PC-3 (cell line): ENCODE measurements around the gene PPP1CB. TPM values are rescaled to one million over a fixed set of nuclear protein-coding genes. Genes with fewer than 3 reads are reported as not detected.

Experiments
- ATAC-seq: fragments of 200-7000 bp; cut with Tn5 transposase; 2 replicates; pipeline ENCODE4 v1.9.1; 2020; ENCODE audit warnings: mild to moderate bottlenecking, moderate library complexity
- BruUV-seq: library from RNA; stranded (reverse); fragments of 400-500 nt; replicated peaks from 2 replicates; lab custom pipeline; 2021; lab: Mats Ljungman, UMichigan
- CTCF ChIA-PET: fragments of 300-600 bp; sonication (Branson Sonifier 250); formaldehyde crosslinking; loops from one replicate; lab custom pipeline; 2022; ENCODE audit warnings: antibody characterized with exemption; lab: Charles Lee
- POLR2A ChIA-PET: fragments of 300-600 bp; sonication (Branson Sonifier 250); formaldehyde crosslinking; loops from one replicate; lab custom pipeline; 2022; ENCODE audit warnings: antibody characterized with exemption; ENCODE audit not compliant: unreplicated experiment; lab: Charles Lee
- DNase-seq: peaks from one replicate; pipeline ENCODE4 v3.0.0-alpha.2; 2015
- H2AFZ ChIP-seq: fragments of 300-600 bp; sonication (generic); 2 replicates; pipeline ENCODE4 v1.6.0; 2016; ENCODE audit warnings: antibody characterized with exemption, low read length
- H3F3A ChIP-seq: fragments of 300-600 bp; sonication (generic); one replicate; pipeline ENCODE4 v1.6.0; 2017; ENCODE audit warnings: antibody characterized with exemption, low read length, control low read depth, mild to moderate bottlenecking; ENCODE audit not compliant: unreplicated experiment
- H3K27ac ChIP-seq: fragments of 300-600 bp; sonication (generic); 2 replicates; pipeline ENCODE4 v1.5.1; 2016; ENCODE audit warnings: mild to moderate bottlenecking, low read length
- H3K27me3 ChIP-seq: fragments of 300-600 bp; sonication (generic); 2 replicates; pipeline ENCODE4 v1.6.1; 2016; ENCODE audit warnings: low read length, mixed read lengths
- H3K36me3 ChIP-seq: fragments of 300-600 bp; sonication (generic); 2 replicates; pipeline ENCODE4 v1.6.1; 2016; ENCODE audit warnings: low read depth, mixed run types, low read length, mixed read lengths
- H3K4me1 ChIP-seq: fragments of 300-600 bp; sonication (generic); 2 replicates; pipeline ENCODE4 v1.5.1; 2016; ENCODE audit warnings: low read length; ENCODE audit not compliant: insufficient read depth
- H3K4me2 ChIP-seq: fragments of 300-600 bp; sonication (generic); 2 replicates; pipeline ENCODE4 v1.6.0; 2016; ENCODE audit warnings: low read length
- H3K4me3 ChIP-seq: fragments of 300-600 bp; sonication (generic); 2 replicates; pipeline ENCODE4 v1.5.1; 2016; ENCODE audit warnings: mild to moderate bottlenecking, low read length, mixed read lengths
- H3K79me2 ChIP-seq: fragments of 300-600 bp; sonication (generic); 2 replicates; pipeline ENCODE4 v1.6.1; 2017; ENCODE audit warnings: low read length, mixed read lengths
- H3K9ac ChIP-seq: fragments of 300-600 bp; sonication (generic); 2 replicates; pipeline ENCODE4 v1.6.0; 2016; ENCODE audit warnings: mild to moderate bottlenecking, low read length
- H3K9me2 ChIP-seq: fragments of 300-600 bp; sonication (generic); replicated peaks from 2 replicates; pipeline ENCODE4 v1.6.1; 2016; ENCODE audit warnings: mixed run types, low read length, mixed read lengths
- H3K9me3 ChIP-seq: fragments of 300-600 bp; sonication (generic); 2 replicates; pipeline ENCODE4 v1.6.1; 2016; ENCODE audit warnings: low read length, mixed read lengths
- H4K20me1 ChIP-seq: fragments of 300-600 bp; sonication (generic); 2 replicates; pipeline ENCODE4 v1.6.1; 2016; ENCODE audit warnings: low read length, mixed read lengths
- EZH2 ChIP-seq: fragments of 300-600 bp; sonication (generic); IDR thresholded peaks from one replicate; pipeline ENCODE4 v1.6.1; 2017; ENCODE audit warnings: antibody characterized with exemption, mild to moderate bottlenecking, low read length; ENCODE audit not compliant: unreplicated experiment
- intact Hi-C: fragments of 100-400 bp; cut with micrococcal nuclease; formaldehyde crosslinking; loops from 2 replicates; pipeline ENCODE4 v1.9.0; 2023
- total RNA-seq: library from RNA; depleted of rRNA; stranded (reverse); fragments of >200 nt; gene quantifications from 2 replicates; pipeline ENCODE4 v1.2.3, GENCODE V29; 2014; rRNA removed

Gene PPP1CB
- total RNA-seq, 1 experiment from 2014 or later, result 84.2 TPM

DNA sequence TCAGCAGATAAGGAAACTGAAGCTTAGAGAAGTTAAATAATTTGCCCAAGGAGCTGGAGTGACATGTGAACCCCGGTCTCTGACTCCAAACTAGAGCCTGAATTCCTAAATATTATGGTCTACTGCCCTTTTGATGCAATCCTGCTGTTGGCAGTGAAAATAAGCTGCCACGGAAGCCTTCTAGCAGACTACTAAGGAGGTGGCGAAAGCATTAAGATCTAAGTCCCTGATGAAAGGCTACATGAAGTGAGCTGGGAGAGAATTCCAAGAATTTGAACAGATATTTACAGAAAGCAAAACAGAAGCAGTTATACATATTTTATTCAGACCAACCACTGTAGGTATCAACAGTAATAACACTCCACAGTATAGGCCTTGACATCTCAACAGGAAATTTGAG, 90.4 kb downstream of the PPP1CB start:
- H3K27ac ChIP-seq, result no peak overlapping the region
- H3K9ac ChIP-seq, result no peak overlapping the region
- ATAC-seq, result no peak
- no peaks in the 10 kb centered on the region for H3K4me1 ChIP-seq
- no peak overlapping the region for H2AFZ ChIP-seq
- BruUV-seq, result no TSS peak
- no peaks in the 10 kb centered on the region for H3K9me3 ChIP-seq
- H3K79me2 ChIP-seq, result no peaks in the 10 kb centered on the region
- H4K20me1 ChIP-seq, result no peaks in the 10 kb centered on the region
- H3K27me3 ChIP-seq, result no peaks in the 10 kb centered on the region
- no peak overlapping the region for H3K4me2 ChIP-seq
- CTCF ChIA-PET, result no interaction called here
- intact Hi-C loops, result no loop called here
- TF ChIP-seq EZH2, result no peak
- no peak overlapping the region for H3K4me3 ChIP-seq
- H3K36me3 ChIP-seq, result no peaks in the 10 kb centered on the region
- POLR2A ChIA-PET, result no interaction called here
- H3K9me2 ChIP-seq, result no peaks in the 10 kb centered on the region
- DNase-seq, result no peak
- no peaks in the 10 kb centered on the region for H3F3A ChIP-seq

Other genes starting within 250 kb of the PPP1CB start
- gene SPDYA, start 59.0 kb downstream of the PPP1CB start, total RNA-seq, result 0.69 and 1.3 TPM in 2 replicates
- gene TRMT61B, start 118.5 kb downstream of the PPP1CB start, total RNA-seq, result 19.8 and 21.7 TPM in 2 replicates
- 89.4 and 134 TPM in 2 replicates for gene WDR43, start 142.8 kb downstream of the PPP1CB start, total RNA-seq
- gene TOGARAM2, start 229.5 kb downstream of the PPP1CB start, total RNA-seq, result not detected in 2 replicates